GM21381 (cell line): Measurements from ENCODE around the gene CAPG.
"Not testable (repeated sequence)": the region's sequence is repeated elsewhere in the genome, so short reads cannot be mapped to it uniquely, and the experiment has no call there.

Experiments used
- ATAC-seq: cut with Tn5 transposase; IDR thresholded peaks from one replicate; pipeline ENCODE4 v1.9.1; 2021; ENCODE audit warnings: mild to moderate bottlenecking, moderate library complexity; ENCODE audit not compliant: unreplicated experiment

The CAPG gene, protein sequence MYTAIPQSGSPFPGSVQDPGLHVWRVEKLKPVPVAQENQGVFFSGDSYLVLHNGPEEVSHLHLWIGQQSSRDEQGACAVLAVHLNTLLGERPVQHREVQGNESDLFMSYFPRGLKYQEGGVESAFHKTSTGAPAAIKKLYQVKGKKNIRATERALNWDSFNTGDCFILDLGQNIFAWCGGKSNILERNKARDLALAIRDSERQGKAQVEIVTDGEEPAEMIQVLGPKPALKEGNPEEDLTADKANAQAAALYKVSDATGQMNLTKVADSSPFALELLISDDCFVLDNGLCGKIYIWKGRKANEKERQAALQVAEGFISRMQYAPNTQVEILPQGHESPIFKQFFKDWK

DNA sequence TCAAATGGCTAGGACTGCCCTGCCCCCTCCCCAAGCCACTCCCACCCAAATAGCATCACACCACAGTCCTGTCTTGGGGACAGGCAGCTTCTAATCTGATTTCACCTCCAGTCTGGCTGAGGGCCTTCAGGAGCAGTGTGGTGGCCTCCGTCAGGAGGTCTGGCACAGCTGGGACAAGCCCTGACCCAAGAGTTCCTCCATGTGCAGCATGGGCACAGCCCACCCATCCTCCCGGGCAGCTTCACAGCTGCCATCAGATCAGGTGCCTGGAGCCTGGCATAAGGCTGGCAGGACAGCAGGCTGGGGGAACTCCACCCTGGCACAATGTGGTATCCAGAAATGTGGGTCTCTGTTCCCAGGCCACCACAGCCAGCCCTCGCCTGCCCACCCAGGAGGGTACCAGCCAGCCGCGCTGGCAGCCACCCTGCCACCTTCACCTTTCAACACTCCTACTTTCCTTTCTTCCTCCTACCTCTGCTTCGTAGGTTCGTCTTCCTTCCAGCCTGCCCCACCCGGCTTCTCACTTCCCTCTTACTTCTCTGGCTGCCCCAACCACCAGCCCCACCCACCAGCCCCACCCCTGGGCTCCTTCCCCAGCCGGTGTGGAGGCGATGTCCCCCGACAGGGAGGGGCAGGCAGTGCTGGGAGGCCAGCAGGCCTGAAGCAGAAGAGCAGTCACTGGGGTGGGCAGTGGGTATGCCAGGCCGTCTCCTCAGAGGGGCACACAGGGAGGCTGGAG is at the start of gene CAPG:
CAPG (minus strand) TSS at position 522 of the 739 bp plus-strand sequence. CDS start 8,221 bp downstream, outside the sequence.
- ATAC-seq, result peak; percentile 53

DNA sequence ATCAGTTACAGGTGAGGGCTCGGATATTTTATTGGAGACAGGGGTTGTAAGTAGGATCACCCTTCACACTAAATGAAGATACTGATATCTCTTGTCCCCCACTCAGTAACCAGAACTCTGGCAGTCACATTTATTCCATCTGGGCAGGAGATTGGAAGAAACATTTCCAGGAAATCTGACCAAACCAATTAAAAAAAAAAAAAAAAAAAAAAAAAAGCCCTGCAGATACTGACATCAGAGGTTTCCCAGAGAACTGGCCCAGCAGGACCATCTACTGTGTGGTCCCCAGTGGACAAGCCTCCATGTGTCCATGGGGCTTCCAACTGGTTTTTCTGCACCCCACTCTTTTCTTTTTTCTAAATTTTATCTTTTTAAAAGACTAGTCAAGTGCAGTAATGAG is 49.6 kb upstream of the CAPG start:
- ATAC-seq, result no peak

DNA sequence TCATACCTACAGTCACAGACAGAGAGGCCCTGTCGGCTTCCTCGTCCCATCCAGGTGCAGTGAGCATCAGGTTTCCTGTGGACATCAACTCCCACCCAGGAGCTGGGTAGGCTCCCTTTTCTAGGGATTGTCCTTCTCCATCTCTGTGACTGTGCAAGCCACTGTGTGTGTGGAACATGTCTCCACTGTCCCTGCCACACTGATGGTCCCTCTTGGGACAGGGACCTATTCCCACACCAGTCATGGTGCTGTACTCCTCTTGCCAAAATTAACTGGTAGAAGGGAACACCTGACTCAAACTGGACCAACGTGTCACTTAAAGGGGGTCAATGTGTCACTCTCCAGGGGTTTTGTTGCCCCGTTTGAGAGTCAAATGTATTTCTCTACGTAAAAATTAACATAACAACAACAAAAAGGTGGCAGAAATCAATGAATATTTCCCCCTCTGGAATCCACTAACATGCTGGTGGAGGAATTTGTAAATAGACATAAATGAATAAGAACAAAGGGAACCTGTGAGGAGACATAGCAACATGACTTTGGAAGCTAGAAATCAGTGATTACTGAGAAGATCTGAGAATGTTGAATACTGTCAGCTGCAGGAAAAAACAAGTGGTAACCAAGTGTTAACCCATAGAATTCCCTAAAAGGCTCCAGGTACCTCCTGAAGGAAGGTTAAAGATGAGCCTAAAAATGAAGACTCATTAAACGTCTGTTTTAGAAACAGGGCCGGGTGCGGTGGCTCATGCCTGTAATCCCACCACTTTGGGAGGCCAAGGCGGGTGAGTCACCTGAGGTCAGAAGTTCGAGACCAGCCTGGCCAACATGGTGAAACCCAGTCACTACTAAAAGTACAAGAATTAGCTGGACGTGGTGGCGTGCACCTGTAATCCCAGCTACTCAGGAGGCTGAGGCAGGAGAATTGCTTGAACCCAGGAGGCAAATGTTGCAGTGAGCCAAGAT is 48.7 kb upstream of the CAPG start:
- ATAC-seq, result no peak

DNA sequence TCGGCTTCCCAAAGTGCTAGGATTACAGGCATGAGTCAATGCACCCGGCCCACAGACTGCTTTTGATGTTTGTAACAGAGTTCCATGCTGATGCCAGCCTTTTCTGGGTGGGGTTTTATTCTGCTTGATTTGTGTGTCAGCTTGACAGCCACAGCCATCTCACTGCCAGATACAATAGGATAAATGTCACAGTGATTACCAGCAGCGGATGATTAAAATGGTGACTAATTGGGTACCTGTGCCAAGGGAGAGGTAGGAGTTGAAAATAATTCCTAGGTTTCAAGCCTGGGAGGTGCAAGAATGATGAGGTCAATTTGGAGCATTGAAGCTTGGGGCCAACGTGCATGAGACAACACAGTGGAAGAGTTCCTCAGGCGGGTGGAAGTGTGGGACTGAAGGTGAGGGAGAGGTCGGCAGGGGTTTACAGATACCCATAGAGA is 47.7 kb upstream of the CAPG start:
- no peak for ATAC-seq

DNA sequence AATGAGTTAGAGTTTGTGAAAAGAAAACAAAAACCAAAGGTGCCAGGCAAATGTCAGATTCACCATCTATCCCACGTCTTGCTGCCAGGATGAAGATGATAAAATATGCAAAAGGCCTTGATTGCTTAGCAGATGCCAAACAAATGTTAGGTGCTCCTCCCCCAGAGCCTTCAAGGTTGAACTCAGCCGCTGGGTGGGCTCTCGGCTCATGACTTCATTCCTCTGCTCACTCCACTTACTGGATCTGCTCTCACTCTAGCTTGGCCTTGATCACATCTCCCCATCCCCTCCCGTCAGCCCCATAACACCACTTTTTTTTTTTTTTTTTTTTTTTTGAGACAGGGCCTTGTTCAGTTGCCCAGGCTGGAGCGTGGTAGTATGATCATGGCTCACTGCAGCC is 46.9 kb upstream of the CAPG start:
- ATAC-seq, result no peak

DNA sequence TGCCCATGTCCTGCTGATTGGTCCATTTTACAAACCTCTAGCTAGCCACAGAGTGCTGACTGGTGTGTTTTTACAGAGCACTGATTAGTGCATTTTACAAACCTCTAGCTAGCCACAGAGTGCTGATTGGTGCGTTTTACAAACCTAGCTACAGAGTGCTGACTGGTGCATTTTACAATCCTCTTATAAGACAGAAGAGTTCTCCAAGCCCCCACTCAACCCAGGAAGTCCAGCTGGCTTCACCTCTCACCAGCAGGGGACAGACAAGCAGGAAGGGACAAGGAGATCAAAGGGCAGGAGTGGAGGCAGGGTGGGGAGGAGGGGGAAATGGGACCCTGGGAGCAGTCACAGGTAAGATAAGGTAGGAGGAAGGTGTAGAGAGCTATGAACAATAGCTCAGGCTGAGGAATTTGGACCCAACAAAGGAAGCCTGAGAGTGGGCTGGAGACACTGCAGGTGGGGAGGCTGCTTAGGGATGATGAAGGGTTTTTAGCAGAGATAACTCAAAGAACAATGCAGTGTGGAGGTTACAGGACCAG is 45.5 kb upstream of the CAPG start:
- ATAC-seq, result no peak

DNA sequence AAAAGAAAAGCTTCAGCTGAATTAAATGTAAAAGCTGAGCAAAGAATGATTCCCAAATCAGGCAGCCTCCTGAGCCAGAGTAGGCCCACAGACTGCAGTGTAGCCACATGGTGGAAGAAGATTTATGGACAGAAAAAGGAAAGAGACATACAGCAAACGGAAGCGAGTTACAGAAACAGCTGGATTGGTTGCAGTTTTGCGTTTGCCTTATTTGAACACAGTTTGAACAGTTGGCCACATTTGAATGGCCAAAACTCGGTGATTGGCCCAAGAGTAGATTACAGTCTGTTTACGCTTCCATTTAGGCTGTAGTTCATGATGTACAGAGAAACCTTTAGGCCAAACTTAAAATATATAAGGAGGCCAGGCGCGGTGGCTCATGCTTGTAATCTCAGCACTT is 43.4 kb upstream of the CAPG start:
- no peak for ATAC-seq

DNA sequence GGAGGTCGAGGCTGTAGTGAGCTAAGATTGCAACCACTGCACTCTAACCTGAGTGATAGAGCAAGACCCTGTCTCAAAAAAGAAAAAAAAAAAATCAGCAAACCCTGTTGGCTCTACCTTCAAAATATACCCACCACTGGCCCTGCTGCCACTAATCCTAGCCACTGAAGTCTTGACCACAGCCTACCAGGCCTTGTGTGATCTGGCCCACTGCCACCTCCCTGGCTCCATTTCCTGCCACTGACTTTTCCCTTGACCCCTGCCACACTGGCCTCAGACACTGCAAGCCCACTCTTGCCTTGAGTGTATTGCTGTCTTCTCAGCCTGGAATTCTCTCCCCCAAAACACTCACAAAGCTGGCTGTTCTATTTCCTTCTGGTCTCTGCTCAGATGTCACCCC is 42.1 kb upstream of the CAPG start:
- no peak for ATAC-seq

DNA sequence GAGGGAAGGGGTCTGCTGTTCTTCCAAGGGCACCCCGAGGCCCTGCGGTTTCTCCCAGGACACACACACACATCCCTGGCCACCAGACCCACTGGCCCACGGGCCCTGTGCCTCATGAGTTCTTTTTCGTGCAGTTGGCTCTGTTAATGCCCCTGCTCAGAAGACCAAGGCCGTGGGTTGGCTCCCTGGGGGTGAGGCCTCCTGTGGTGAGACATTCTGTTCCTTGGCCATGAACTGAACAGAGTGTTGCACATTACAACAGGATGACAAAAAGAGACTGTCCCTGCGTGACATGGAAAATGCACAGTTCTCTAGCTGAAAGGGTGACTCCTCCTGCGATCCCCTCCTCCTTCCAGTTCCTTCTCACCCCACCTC is 39.0 kb upstream of the CAPG start:
- no peak for ATAC-seq

DNA sequence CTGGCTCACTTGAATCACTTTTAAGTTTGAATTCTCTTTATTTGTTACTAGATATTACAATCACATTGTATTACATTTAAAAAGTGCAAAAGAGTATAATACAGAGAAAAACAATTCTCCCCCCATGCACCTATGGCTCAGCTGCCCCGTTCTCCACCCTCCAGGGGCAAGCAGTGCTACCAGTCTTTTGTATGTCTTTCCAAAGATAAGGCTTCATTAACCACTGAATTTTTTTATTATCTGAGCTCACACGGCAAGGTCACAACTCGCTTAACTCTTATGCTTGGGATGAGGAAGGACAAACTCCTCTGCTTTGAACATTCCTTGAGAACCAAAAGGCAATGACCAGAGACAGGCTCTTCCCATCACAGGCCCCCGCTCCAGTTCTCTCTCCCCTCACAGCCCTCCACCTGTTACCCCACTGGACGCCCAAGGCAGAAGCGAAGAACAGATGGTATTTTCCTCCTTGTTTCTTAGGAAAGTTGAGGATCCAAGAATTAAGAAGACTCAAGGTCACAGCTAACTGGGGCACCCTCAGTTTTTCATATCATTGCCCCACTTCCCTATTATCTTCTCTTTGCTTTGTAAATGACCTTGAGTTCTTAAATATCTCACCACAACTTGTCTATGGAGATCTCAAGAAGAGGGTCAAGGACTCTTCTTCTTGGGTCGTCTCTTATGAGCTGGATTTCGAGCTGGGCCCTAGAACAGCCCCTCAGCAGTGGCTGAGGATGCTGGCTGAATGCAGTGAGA is 38.5 kb upstream of the CAPG start:
- ATAC-seq, result no peak

DNA sequence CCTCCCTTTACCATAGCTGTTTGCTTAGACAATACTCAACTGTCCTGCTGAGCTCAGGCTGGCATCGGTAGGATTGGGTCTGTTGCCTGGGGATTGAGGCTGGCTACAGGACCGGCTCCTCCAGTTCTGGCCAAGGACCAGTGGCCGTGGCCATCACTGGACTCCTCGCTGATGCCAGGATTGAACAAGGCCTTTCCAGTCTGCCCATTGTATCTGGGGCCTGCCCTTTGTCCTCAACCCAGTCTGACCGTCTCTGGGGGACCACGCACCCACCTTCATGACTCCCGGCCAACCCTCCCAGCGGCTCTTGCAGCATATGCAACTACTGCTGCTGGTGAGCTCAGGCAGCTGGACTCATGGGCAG is 37.0 kb upstream of the CAPG start:
- ATAC-seq, result no peak

DNA sequence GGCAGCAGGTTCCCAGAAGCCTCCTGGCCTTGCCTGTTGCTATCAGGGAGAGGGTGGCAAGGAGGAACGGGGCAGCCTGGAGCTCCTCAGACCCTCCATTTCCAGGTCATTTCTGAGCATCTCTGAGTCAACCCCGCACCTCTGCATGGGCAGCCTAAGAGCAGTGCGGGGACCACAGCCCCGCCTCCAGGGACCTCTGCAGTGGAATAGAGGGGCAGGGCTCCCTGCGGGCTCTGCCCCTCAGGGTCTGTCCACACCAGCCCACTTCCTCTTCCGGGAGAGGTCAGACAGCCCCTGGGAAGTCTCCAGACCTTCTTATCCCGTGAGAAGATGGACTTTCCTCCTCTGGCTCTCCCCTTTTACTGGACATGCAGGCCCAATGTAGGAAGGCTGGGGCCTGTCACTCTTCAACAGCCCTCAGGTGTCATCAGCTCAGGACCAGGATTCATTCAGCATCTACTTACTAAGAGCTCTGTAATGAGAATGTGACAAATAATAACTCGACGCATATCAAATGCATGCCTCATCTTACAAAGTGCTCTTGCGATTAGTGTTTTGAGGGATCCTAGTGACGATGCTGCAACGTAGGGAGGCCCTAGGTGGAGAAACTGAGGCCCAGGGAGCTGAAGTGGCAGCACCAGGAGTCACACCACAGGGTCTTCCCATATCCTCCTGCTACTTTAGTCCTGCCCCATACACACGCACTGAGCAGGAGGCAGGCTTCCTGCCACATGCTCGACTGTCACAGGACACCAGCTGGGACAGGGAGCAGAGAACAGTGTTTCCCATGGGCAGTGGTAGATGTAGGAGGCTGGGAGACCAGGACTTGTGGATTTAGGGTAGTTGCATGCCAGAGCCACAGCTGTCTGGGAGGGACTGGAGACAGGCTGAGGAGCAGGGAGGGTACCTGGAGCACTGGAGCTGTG is 36.4 kb upstream of the CAPG start:
- no peak for ATAC-seq

DNA sequence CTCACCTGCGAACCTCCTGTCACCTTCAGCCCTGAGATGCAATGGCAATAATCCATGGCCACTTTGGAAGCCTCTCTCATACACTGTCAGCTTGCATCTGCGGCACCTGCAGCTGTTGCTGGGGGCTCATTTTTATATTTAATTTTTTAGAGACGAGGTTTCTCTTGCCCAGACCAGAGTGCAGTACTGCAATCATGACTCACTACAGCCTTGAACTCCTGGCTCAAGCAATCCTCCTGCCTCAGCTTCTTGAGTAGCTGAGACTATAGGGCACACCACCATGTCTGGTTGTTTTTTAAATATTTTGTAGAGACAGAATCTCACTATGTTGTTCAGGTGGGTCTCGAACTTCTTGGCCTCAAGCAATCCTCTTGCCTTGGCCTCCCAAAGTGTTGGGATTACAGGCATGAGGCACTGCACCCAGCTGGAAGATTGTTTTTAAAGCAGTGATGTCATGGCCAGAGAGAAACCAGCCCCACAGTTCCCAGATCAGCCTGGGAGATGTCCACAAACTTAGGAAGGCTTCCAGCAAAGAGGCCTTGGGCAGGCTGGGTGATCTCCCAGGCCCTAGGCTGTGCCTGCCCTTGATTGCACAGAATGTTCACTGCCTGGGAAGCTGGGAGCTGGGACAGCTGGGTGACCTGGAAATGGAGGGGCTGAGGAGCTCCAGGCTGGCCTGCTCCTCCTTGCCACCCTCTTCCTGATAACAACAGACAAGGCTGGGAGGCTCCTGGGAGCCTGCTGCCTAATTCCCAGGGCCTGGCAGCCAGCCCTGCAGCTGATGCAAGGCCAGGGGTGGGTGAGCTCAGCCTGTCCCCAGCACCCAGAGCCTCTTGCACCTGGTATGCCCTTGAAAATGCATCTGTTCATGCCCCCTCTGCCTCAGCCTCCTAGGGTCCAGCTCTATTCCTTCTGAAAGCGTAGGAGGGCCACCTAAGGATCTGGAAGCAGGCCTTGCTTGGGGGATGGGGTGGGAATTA is 35.4 kb upstream of the CAPG start:
- no peak for ATAC-seq

DNA sequence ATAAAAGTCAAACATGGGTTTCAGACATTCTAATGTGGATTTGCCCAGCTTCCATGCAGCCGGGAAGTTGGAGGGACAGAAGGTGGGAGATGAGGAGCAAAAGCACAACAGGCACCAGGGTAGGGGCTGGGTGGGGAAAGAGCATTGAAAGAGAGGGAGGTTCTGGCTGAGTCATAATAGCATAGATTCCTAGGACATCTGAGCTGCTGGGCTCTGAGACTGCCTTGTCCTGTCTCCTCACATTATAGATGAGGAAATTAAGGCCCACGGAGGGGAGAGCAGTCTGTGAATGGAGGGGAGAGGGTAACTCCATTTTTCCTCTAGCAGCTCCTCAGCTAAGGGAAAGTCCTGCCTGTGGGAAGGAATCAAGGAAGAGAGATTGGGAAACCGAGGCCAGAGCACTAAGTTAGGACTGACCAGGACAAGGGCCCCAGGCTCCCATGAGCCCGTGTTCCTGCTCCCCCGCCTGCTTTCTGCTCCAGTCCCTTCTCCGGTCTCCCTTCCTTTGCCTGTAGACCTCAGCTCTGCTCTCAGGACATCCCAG is 34.5 kb upstream of the CAPG start:
- no peak for ATAC-seq

DNA sequence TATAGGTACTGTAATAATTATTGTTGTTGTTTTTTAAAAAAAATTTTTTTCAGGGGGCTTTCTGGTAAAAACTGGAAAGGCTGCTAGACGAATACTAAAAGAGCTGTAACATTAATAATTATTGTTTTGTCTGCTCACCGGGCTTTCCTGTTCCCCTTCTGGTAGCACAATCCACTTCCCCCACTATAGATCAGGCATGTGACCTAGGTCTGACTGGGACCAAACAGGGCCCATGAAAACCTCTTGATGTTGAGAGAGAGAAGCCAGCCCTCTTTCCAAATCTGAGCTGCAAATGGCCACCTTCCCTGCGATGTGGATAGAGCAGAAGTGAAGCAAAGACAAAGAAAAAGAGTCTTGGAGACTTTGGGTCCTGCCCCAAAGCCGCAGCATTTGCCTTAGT is 31.7 kb upstream of the CAPG start:
- ATAC-seq, result no peak

DNA sequence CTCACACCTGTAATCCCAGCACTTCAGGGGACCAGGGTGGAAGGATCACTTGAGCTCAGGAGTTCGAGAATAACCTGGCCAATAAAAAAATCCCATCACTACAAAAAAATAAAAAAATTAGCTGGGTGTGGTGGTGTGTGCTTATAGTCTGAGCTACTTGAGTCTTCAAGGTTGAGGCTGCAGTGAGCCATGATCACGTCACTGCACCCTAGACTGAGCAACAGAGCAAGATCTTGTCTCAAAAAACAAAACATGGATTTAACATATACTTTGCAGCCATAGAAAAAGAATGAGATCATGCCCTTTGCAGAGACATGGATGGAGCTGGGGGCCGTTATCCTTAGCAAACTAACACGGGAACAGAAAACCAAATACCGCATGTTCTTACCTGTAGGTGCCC is 30.6 kb upstream of the CAPG start:
- no peak for ATAC-seq

DNA sequence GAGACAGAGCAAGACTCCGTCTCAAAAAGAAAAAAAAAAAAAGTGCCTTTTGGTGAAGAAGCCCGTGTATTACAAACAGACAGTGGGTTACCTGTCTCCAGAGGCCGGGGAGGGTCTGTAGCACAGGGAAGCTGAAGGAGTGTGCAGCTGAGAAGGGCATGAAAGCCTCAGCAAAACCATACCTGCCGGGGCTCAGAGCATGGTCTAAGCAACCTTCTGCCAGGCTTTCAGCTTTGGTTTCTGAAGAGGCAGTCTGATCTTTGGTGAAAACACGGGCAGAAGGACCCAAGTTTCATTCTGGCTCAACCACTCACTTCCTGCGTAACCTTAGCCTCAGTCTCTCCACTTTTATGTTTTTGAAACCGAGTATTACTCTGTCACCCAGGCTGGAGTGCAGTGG is 29.8 kb upstream of the CAPG start:
- no peak for ATAC-seq

DNA sequence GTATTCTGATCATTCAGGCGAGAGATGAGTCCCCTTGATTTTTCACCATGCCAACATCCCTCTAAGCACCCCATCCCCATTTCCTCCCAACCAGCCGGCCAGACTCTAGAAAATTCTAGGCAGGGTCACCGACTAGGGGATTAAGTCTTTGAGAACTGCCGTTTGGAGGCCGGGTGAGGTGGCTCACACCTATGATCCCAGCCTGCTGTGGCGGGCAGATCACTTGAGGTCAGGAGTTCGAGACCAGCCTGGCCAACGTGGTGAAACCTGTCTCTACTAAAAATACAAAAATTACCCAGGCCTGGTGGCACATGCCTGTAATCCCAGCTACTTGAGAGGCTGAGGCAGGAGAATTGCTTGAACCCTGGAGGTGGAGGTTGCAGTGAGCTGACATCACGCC is 29.4 kb upstream of the CAPG start:
- ATAC-seq, result not testable (repeated sequence)
